Inflammatory macrophage (primary cell): ENCODE results near the gene OCIAD2.
"Not testable (repeated sequence)": the region's sequence is repeated elsewhere in the genome, so short reads cannot be mapped to it uniquely, and the experiment has no call there.

Source experiments
- DNase-seq, 2 donors: peaks; one replicate each; pipeline ENCODE4 v3.0.0-alpha.2; 2020 to 2022

The OCIAD2 gene

GRCh38 chr4:48853604-48854394 is 52.8 kb downstream of the OCIAD2 start:
- DNase-seq = no peak

GRCh38 chr4:48851651-48852050 is 54.9 kb downstream of the OCIAD2 start:
- DNase-seq = no peak

GRCh38 chr4:48848799-48849198 is 57.8 kb downstream of the OCIAD2 start:
- not testable (repeated sequence) for DNase-seq

GRCh38 chr4:48844843-48845242 is 61.7 kb downstream of the OCIAD2 start:
- no peak for DNase-seq

- no peak for DNase-seq
Measured at GRCh38 chr4:48841045-48841827, 65.3 kb downstream of the OCIAD2 start.

GRCh38 chr4:48836658-48837057 is 69.9 kb downstream of the OCIAD2 start:
- no peak for DNase-seq
